Breast epithelium (tissue), 4 donors: ENCODE results near the gene FAM111A. TPM values are rescaled to one million over a fixed set of nuclear protein-coding genes. Genes with fewer than 3 reads are reported as not detected.
A peak's percentile ranks its signal among the peaks of the same experiment; 100 is the strongest.

Source experiments
- DNase-seq, 2 donors: peaks; one replicate each; pipeline ENCODE4 v3.0.0-alpha.2; 2019; ENCODE audit warnings: low spot score in 2 of 2
- H3K27ac ChIP-seq, 2 donors: fragments of 200-600 bp; sonication (generic) in 1 of 2; one replicate each; pipeline ENCODE4 v1.5.1; 2016 to 2019; ENCODE audit warnings: mild to moderate bottlenecking in 1 of 2
- H3K27me3 ChIP-seq, 2 donors: fragments of 200-600 bp; sonication (generic) in 1 of 2; one replicate each; pipeline versions ENCODE4 v1.5.1 to v1.6.0; 2017 to 2019; ENCODE audit warnings: control low read depth in 1 of 2, mild to moderate bottlenecking in 1 of 2
- H3K36me3 ChIP-seq: fragments of 200-600 bp; one replicate; pipeline ENCODE4 v1.5.1; 2019
- H3K4me1 ChIP-seq, 2 donors: fragments of 200-600 bp; sonication (generic); one replicate each; pipeline ENCODE4 v1.5.1; 2016 to 2019; ENCODE audit warnings: control low read depth in 1 of 2
- H3K4me3 ChIP-seq, 3 donors: fragments of 200-600 bp; sonication (generic); 1 replicate in 2 of 3; 2 replicates in 1 of 3; pipeline ENCODE4 v1.5.1; 2016 to 2019; ENCODE audit warnings: mild to moderate bottlenecking in 3 of 3, moderate library complexity in 2 of 3
- H3K9me3 ChIP-seq, 2 donors: fragments of 200-600 bp; sonication (generic) in 1 of 2; one replicate each; pipeline ENCODE4 v1.5.1; 2016 to 2019; ENCODE audit warnings: control low read depth in 1 of 2
- POLR2A ChIP-seq: fragments of 450-650 bp; IDR thresholded peaks from one replicate; pipeline ENCODE4 v1.6.1; 2016; ENCODE audit warnings: antibody characterized with exemption, mild to moderate bottlenecking, moderate library complexity
- POLR2AphosphoS5 ChIP-seq, 3 donors: sonication (generic); formaldehyde crosslinking; IDR thresholded peaks; one replicate each; pipeline ENCODE4 v1.6.1; 2017; ENCODE audit warnings: antibody characterized with exemption in 3 of 3
- intact Hi-C: fragments of 100-400 bp; cut with DNase I; formaldehyde crosslinking; loops from one replicate; pipeline ENCODE4 v1.15.1; 2023; ENCODE audit warnings: low total_unique reads
- total RNA-seq, 3 donors: library from RNA; depleted of rRNA; stranded (reverse); fragments of >200 nt; gene quantifications; one replicate each; pipeline ENCODE4 v1.1.0, GENCODE V29; 2016
- TF ChIP-seq, protein P1 (sequence below), 3 donors: fragments of 450-650 bp; IDR thresholded peaks; one replicate each; pipeline ENCODE4 v1.5.1; 2016 to 2017; ENCODE audit warnings: antibody characterized with exemption in 3 of 3, mild to moderate bottlenecking in 3 of 3, moderate library complexity in 3 of 3

The FAM111A gene
- total RNA-seq, 3 donors from 2014 or later = 37.0 to 48.0 (median 44.6) TPM

DNA sequence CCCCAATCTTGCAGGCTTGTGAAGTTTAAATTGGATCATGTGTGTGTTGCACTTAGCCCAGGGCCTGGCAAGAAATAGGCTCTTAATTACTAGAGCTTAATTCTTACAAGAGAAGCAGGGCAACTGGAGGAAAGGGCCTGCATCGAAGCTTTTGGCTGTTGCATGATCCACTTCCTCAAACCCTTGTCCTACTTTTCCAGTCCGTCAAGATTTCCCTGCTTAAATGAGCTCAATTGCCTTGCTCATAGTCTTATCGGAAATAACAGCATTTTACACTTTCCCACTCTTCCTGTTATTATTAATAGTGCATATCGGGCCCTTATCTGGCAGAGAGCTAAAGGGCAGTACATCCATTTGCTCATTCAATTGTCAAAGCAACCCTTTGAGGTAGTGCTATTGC is 47.3 kb downstream of the FAM111A start:
- Histone ChIP-seq H3K36me3 (no peaks in the 10 kb centered on the region), H3K4me3 (no peak overlapping the region), H3K27me3 (no peaks in the 10 kb centered on the region), H3K27ac (peak overlapping the region in 1 of 2 donors; percentile 56), H3K4me1 (peaks cover 0 to 5% of the 10 kb centered on the region in 2 donors), H3K9me3 (no peaks in the 10 kb centered on the region)
- intact Hi-C loops = no loop called here
- DNase-seq = no peak
- no peak for TF ChIP-seq POLR2AphosphoS5 (IDR thresholded peaks at IDR 0.05)

DNA sequence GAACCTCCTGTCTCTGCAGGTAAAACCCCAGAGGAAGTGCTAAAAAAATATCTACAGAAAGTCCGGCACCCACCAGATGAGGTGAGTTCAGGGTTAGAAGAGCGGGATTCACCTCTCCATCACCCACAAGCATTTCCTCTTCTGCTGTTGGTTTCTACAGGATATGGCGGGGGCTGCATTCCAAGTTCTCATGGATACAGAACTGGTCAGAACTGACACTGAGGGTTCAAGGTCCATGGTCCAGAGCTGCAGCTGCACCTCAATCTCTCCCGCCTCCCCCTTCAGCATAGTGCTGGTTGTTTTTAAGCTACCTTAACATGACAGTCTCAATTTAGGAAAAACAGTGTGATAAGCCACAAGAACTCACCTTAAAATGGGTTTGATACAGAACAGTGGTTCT is 48.4 kb downstream of the FAM111A start:
- H3K4me1 ChIP-seq = peaks cover 0 to 3% of the 10 kb centered on the region in 2 donors
- no peak overlapping the region for H3K4me3 ChIP-seq
- no peak overlapping the region for H3K27ac ChIP-seq
- no peaks in the 10 kb centered on the region for H3K9me3 ChIP-seq
- DNase-seq = no peak
- no peaks in the 10 kb centered on the region for H3K27me3 ChIP-seq
- intact Hi-C loops = no loop called here
- no peaks in the 10 kb centered on the region for H3K36me3 ChIP-seq
- TF ChIP-seq, protein P1, sequence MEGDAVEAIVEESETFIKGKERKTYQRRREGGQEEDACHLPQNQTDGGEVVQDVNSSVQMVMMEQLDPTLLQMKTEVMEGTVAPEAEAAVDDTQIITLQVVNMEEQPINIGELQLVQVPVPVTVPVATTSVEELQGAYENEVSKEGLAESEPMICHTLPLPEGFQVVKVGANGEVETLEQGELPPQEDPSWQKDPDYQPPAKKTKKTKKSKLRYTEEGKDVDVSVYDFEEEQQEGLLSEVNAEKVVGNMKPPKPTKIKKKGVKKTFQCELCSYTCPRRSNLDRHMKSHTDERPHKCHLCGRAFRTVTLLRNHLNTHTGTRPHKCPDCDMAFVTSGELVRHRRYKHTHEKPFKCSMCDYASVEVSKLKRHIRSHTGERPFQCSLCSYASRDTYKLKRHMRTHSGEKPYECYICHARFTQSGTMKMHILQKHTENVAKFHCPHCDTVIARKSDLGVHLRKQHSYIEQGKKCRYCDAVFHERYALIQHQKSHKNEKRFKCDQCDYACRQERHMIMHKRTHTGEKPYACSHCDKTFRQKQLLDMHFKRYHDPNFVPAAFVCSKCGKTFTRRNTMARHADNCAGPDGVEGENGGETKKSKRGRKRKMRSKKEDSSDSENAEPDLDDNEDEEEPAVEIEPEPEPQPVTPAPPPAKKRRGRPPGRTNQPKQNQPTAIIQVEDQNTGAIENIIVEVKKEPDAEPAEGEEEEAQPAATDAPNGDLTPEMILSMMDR (IDR thresholded peaks at IDR 0.05) = no peak
- TF ChIP-seq POLR2AphosphoS5 (IDR thresholded peaks at IDR 0.05) (no peak), POLR2A (no peak)

DNA sequence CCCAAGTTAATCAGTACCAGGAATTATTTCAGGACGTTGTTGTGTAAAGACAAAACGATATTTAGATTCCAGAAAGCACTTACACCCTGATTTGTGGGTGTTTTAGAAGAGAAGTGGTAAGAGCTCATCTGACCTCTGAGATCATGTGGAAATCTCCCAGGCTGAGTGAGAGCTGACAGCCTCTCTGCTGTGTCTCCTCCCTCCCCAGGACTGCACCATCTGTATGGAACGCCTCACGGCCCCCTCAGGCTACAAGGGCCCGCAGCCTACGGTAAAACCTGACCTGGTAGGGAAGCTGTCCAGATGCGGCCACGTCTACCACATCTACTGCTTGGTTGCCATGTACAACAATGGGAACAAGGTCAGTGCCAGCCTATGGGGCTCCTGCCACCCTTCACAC is 49.2 kb downstream of the FAM111A start:
- intact Hi-C loops = loop anchor here (1.0 kb wide), 1 partner anchor 20 kb away; the partner anchor contains the start of gene DTX4
- TF ChIP-seq POLR2A = no peak
- no peaks in the 10 kb centered on the region for H3K9me3 ChIP-seq
- peak overlapping the region in 1 of 2 donors; percentile 27 for H3K27ac ChIP-seq
- H3K4me3 ChIP-seq = no peak overlapping the region
- no peaks in the 10 kb centered on the region for H3K27me3 ChIP-seq
- peaks cover 0 to 3% of the 10 kb centered on the region in 2 donors for H3K4me1 ChIP-seq
- no peak for DNase-seq
- H3K36me3 ChIP-seq = no peaks in the 10 kb centered on the region

DNA sequence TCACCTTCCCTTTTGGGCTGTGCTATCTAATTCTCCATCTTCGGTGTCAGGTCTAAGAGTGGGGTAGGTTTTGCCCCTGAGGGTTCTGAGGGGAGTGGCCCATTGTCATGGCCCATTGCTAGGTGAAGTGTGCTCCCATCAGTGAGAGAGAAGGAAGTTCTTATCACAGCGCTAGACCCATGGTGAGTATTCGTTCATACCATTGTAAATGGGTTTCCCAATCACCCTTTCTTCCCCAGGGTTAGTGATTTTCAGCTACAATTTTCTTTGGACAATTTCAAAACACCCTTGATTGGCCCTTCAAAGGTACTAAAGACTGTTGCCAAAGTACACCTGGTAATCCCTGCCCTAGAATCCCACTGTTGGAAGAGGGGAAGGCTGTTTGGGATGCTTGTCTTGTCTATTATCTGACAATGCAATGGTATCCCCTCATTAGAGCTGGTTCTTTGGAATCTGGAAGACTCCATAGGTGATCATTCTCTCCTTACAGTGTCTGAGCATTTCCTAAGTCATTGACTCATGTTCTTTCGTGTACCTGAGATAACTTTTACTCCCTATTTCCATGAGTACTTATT is 49.9 kb downstream of the FAM111A start:
- H3K4me3 ChIP-seq = no peak overlapping the region
- H3K9me3 ChIP-seq = no peaks in the 10 kb centered on the region
- no peaks in the 10 kb centered on the region for H3K27me3 ChIP-seq
- intact Hi-C loops = loop anchor here (1.0 kb wide), 1 partner anchor 20 kb away; the partner anchor contains the start of gene DTX4
- no peak for TF ChIP-seq POLR2AphosphoS5 (IDR thresholded peaks at IDR 0.05)
- TF ChIP-seq POLR2A = no peak
- TF ChIP-seq, protein P1 (IDR thresholded peaks at IDR 0.05) = no peak
- no peak for DNase-seq
- H3K4me1 ChIP-seq = peaks cover 0 to 3% of the 10 kb centered on the region in 2 donors
- peak overlapping the region in 1 of 2 donors; percentile 27 for H3K27ac ChIP-seq
- no peaks in the 10 kb centered on the region for H3K36me3 ChIP-seq

DNA sequence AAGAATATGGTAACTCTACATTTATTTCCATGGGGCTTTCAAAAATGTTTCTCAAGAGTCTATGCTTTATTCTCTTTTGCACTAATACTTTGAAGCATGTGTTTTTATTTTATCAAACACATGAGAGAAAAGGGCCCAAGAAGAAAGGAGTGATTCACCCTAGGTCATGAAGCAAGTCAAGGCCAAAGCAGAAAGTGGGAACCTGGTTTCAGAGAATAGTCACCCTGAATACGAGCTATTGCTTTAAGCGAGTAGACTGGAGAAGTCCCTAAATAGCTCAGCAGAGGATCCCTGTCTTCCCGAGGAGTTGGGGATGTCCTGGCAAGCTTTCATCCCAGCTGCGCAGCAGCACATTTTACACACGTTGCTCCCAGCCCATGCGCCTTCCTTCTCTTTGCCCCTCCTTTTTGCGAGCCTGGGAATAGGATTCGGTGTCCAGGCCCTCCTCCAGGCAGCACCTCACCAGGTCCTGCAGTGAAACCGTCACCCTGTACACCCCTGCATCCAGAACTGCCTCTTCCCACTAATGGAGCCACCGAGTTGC is 51.0 kb downstream of the FAM111A start:
- DNase-seq = no peak
- Histone ChIP-seq H3K27ac (no peak overlapping the region), H3K27me3 (no peaks in the 10 kb centered on the region), H3K4me3 (no peak overlapping the region), H3K9me3 (no peaks in the 10 kb centered on the region), H3K4me1 (no peaks in the 10 kb centered on the region), H3K36me3 (no peaks in the 10 kb centered on the region)
- intact Hi-C loops = no loop called here
- TF ChIP-seq POLR2AphosphoS5 (IDR thresholded peaks at IDR 0.05) = no peak
- TF ChIP-seq, protein P1 (IDR thresholded peaks at IDR 0.05) = no peak
- no peak for TF ChIP-seq POLR2A

DNA sequence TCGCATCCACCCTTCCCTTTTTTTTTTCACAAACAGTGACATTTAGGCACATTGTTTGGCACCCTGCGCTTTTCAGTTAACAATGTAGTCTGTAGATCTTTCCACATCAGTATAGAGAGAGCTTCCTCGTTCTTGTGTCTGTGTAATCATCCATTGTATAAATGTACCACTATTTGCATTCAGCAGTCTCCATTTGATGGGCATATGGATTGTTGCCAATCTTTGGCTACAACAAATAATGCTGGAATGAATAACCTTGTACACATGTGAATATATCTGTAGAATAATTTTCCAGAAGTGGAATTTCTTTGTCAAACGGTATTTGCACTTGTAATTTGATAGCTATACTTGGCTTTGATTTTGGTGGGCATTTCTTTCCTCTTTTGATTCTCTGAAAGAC is 52.9 kb downstream of the FAM111A start:
- Histone ChIP-seq H3K36me3 (no peaks in the 10 kb centered on the region), H3K9me3 (no peaks in the 10 kb centered on the region), H3K4me3 (no peak overlapping the region), H3K27me3 (no peaks in the 10 kb centered on the region), H3K27ac (no peak overlapping the region), H3K4me1 (no peaks in the 10 kb centered on the region)
- TF ChIP-seq POLR2A = no peak
- TF ChIP-seq, protein P1 (IDR thresholded peaks at IDR 0.05) = no peak
- no peak for TF ChIP-seq POLR2AphosphoS5 (IDR thresholded peaks at IDR 0.05)
- no peak for DNase-seq
- intact Hi-C loops = no loop called here
